Superior temporal gyrus (tissue), 1 donor: ENCODE measurements around the gene GRID2.
"Not testable (repeated sequence)": the region's sequence is repeated elsewhere in the genome, so short reads cannot be mapped to it uniquely, and the experiment has no call there.

Experiments
- DNase-seq: peaks from one replicate; pipeline ENCODE4 v3.0.0-alpha.2; 2016; ENCODE audit errors: extremely low spot score

The GRID2 gene

GRCh38 chr4:93660036-93660435 is 1356.3 kb downstream of the GRID2 start:
- no peak for DNase-seq

- no peak for DNase-seq
Observed at GRCh38 chr4:93670434-93670833, 1366.7 kb downstream of the GRID2 start.

GRCh38 chr4:93671093-93671492 is 1367.3 kb downstream of the GRID2 start:
- DNase-seq = no peak

- not testable (repeated sequence) for DNase-seq
Observed at GRCh38 chr4:93676937-93677336, 1373.2 kb downstream of the GRID2 start.

GRCh38 chr4:93684571-93684970 is 1380.8 kb downstream of the GRID2 start:
- no peak for DNase-seq

GRCh38 chr4:93687304-93687703 is 1383.5 kb downstream of the GRID2 start:
- DNase-seq = no peak

- DNase-seq = no peak
Observed at GRCh38 chr4:93688978-93689377, 1385.2 kb downstream of the GRID2 start.

- no peak for DNase-seq
Observed at GRCh38 chr4:93693141-93693540, 1389.4 kb downstream of the GRID2 start.

GRCh38 chr4:93698686-93699085 is 1394.9 kb downstream of the GRID2 start:
- DNase-seq = no peak

GRCh38 chr4:93700571-93700970 is 1396.8 kb downstream of the GRID2 start:
- DNase-seq = no peak

- peak; percentile 76 for DNase-seq
Observed at GRCh38 chr4:93710101-93710846, 1406.5 kb downstream of the GRID2 start.

- DNase-seq = no peak
Observed at GRCh38 chr4:93710847-93711430, 1407.2 kb downstream of the GRID2 start.

- no peak for DNase-seq
Observed at GRCh38 chr4:93718233-93718632, 1414.5 kb downstream of the GRID2 start.

- no peak for DNase-seq
Observed at GRCh38 chr4:93719552-93719951, 1415.8 kb downstream of the GRID2 start.

GRCh38 chr4:93722446-93722845 is 1418.7 kb downstream of the GRID2 start:
- DNase-seq = no peak

GRCh38 chr4:93730251-93730650 is 1426.5 kb downstream of the GRID2 start:
- DNase-seq = no peak

GRCh38 chr4:93730760-93731159 is 1427.0 kb downstream of the GRID2 start:
- no peak for DNase-seq

GRCh38 chr4:93731456-93731855 is 1427.7 kb downstream of the GRID2 start:
- DNase-seq = peak; percentile 41

- no peak for DNase-seq
Observed at GRCh38 chr4:93732509-93732908, 1428.7 kb downstream of the GRID2 start.

GRCh38 chr4:93740890-93741289 is 1437.1 kb downstream of the GRID2 start:
- DNase-seq = no peak

- DNase-seq = no peak
Observed at GRCh38 chr4:93743022-93743421, 1439.3 kb downstream of the GRID2 start.

- DNase-seq = no peak
Observed at GRCh38 chr4:93743635-93744034, 1439.9 kb downstream of the GRID2 start.

GRCh38 chr4:93744961-93745360 is 1441.2 kb downstream of the GRID2 start:
- DNase-seq = no peak

GRCh38 chr4:93746031-93746430 is 1442.3 kb downstream of the GRID2 start:
- no peak for DNase-seq
